HepG2 (cell line): Measurements from ENCODE around the gene AUNIP. TPM values are rescaled to one million over a fixed set of nuclear protein-coding genes. Genes with fewer than 3 reads are reported as not detected.

Source experiments
- ATAC-seq: fragments of 200-7000 bp; cut with Tn5 transposase; 3 replicates; pipeline ENCODE4 v1.9.1; 2020; ENCODE audit warnings: mild to moderate bottlenecking, moderate library complexity
- BruUV-seq: library from RNA; stranded (reverse); fragments of 400-500 nt; replicated peaks from 2 replicates; lab custom pipeline; 2021; lab: Mats Ljungman, UMichigan
- CTCF ChIA-PET: fragments of 300-600 bp; formaldehyde crosslinking; extraction: SDS; loops from one replicate; lab custom pipeline; 2021; ENCODE audit warnings: low total read pairs, inconsistent platforms, low intra/inter-chr PET ratio; lab: Yijun Ruan, JAX
- POLR2A ChIA-PET: fragments of 350-600 bp; sonication (Branson Sonifier 250); formaldehyde crosslinking; loops from one replicate; lab custom pipeline; 2020; ENCODE audit warnings: antibody characterized with exemption, inconsistent platforms; lab: Yijun Ruan, JAX
- DNase-seq: peaks from one replicate; pipeline ENCODE4 v3.0.0-alpha.2; 2015; ENCODE audit warnings: low spot score
- FAIRE-seq: peaks from 3 replicates; lab custom pipeline; 2011; peaks lifted over from hg19 to GRCh38; lab: Jason Lieb, UNC
- H2AFZ ChIP-seq: one replicate; pipeline ENCODE4 v1.6.1; 2011; ENCODE audit warnings: low read length, inconsistent platforms
- H3K27ac ChIP-seq: fragments of 300-600 bp; 3 replicates; pipeline ENCODE4 v1.8.0; 2011; ENCODE audit warnings: mixed run types, mild to moderate bottlenecking, mixed read lengths, low read length, inconsistent platforms; ENCODE audit not compliant: insufficient read depth; ENCODE audit errors: extremely low read length
- H3K27me3 ChIP-seq, 2 experiments: fragments of 200-600 bp in 1 of 2; 2 replicates in 1 of 2; 3 replicates in 1 of 2; pipeline versions ENCODE4 v1.6.0 to v1.8.0; 2011; ENCODE audit warnings: low read length in 2 of 2, mild to moderate bottlenecking in 2 of 2, moderate library complexity in 2 of 2, inconsistent platforms in 1 of 2; ENCODE audit not compliant: insufficient read depth in 2 of 2, control insufficient read depth in 1 of 2
- H3K36me3 ChIP-seq, 2 experiments: fragments of 200-600 bp in 1 of 2; replicated peaks in 1 of 2; 2 replicates in 1 of 2; 3 replicates in 1 of 2; pipeline versions ENCODE4 v1.5.1 to v1.8.0; 2011; ENCODE audit warnings: low read length in 2 of 2, inconsistent platforms in 1 of 2; ENCODE audit not compliant: insufficient read depth in 2 of 2, control insufficient read depth in 1 of 2
- H3K4me1 ChIP-seq: 2 replicates; pipeline ENCODE4 v1.5.1; 2012; ENCODE audit warnings: low read length, inconsistent platforms; ENCODE audit not compliant: insufficient read depth
- H3K4me2 ChIP-seq: 2 replicates; pipeline ENCODE4 v1.6.0; 2011; ENCODE audit warnings: low read depth, low read length, inconsistent platforms
- H3K4me3 ChIP-seq, 3 experiments: fragments of 200-600 bp in 1 of 3; sonication (generic), shearing (Covaris generic) in 1 of 3; replicated peaks in 1 of 3; 2 replicates each; pipeline ENCODE4 v1.5.1; 2011 to 2016; ENCODE audit warnings: low read length in 3 of 3, inconsistent platforms in 2 of 3, low read depth in 2 of 3, mild to moderate bottlenecking in 2 of 3, control low read depth in 1 of 3, mixed read lengths in 1 of 3; ENCODE audit not compliant: insufficient read depth in 1 of 3
- H3K79me2 ChIP-seq: one replicate; pipeline ENCODE4 v1.6.1; 2011; ENCODE audit warnings: low read length, inconsistent platforms; ENCODE audit not compliant: insufficient read depth
- H3K9ac ChIP-seq: 2 replicates; pipeline ENCODE4 v1.6.0; 2011; ENCODE audit warnings: mild to moderate bottlenecking, low read depth, low read length, inconsistent platforms; ENCODE audit not compliant: insufficient read depth
- H3K9me3 ChIP-seq: 2 replicates; pipeline ENCODE4 v1.5.1; 2012; ENCODE audit warnings: mild to moderate bottlenecking, low read length
- H4K20me1 ChIP-seq: 2 replicates; pipeline ENCODE4 v1.6.0; 2011; ENCODE audit warnings: inconsistent platforms, mild to moderate bottlenecking, low read length, moderate library complexity; ENCODE audit not compliant: insufficient read depth
- KLF16 ChIP-seq, 2 experiments: sonication (generic) in 1 of 2; formaldehyde crosslinking in 1 of 2; IDR thresholded peaks; 2 replicates each; pipeline versions ENCODE4 v1.6.1 to v1.8.0; 2016 to 2023; ENCODE audit warnings: missing genetic modification reagents in 2 of 2, missing compliant biosample characterization in 1 of 2
- NR2C2 ChIP-seq: sonication (generic); formaldehyde crosslinking; IDR thresholded peaks from 2 replicates; pipeline ENCODE4 v1.4.0; 2020; ENCODE audit warnings: missing genetic modification reagents, mild to moderate bottlenecking, moderate library complexity, borderline replicate concordance
- RCOR2 ChIP-seq: IDR thresholded peaks from 2 replicates; pipeline ENCODE4 v1.6.1; 2016; ENCODE audit warnings: missing biosample characterization, missing genetic modification reagents
- TSC22D2 ChIP-seq: sonication (generic); formaldehyde crosslinking; IDR thresholded peaks from 2 replicates; pipeline ENCODE4 v1.5.1; 2020; ENCODE audit warnings: missing genetic modification reagents, mild to moderate bottlenecking, borderline replicate concordance
- UBTF ChIP-seq: sonication (generic); formaldehyde crosslinking; IDR thresholded peaks from 2 replicates; pipeline ENCODE4 v1.4.0; 2020; ENCODE audit warnings: mild to moderate bottlenecking, missing genetic modification reagents
- YEATS4 ChIP-seq: sonication (generic); formaldehyde crosslinking; IDR thresholded peaks from 2 replicates; pipeline ENCODE4 v1.4.0; 2020; ENCODE audit warnings: missing genetic modification reagents, borderline replicate concordance
- ZFP36 ChIP-seq: fragments of 150-350 bp; IDR thresholded peaks from 2 replicates; pipeline ENCODE4 v1.6.1; 2018; ENCODE audit warnings: borderline replicate concordance, low read length, low read depth; ENCODE audit not compliant: partially characterized antibody
- ZNF687 ChIP-seq: sonication (generic); formaldehyde crosslinking; IDR thresholded peaks from 2 replicates; pipeline ENCODE4 v1.5.1; 2020; ENCODE audit warnings: mild to moderate bottlenecking, missing genetic modification reagents, moderate library complexity
- ZNF768 ChIP-seq: sonication (generic); formaldehyde crosslinking; IDR thresholded peaks from 2 replicates; pipeline ENCODE4 v1.4.0; 2020; ENCODE audit warnings: missing genetic modification reagents
- WGBS: methylation state at CpG from one replicate; pipeline ENCODE4 v1.1.6; 2017; ENCODE audit warnings: low lambda C conversion rate; 5-methylcytosine and 5-hydroxymethylcytosine counted together
- in situ Hi-C: cut with HindIII; loops from 2 replicates; pipeline ENCODE4 v1.10.0; 2017; ENCODE audit warnings: low pct_unique_long_range_greater_than_20kb; ENCODE audit not compliant: extremely low pct_ligation_motif_present
- intact Hi-C: fragments of 100-400 bp; cut with micrococcal nuclease; formaldehyde crosslinking; loops from one replicate; pipeline ENCODE4 v1.10.0; 2022; ENCODE audit not compliant: unreplicated experiment
- polyA plus RNA-seq, 8 experiments: library from polyadenylated mRNA; depleted of rRNA in 3 of 8; stranded (reverse) in 7 of 8; unstranded in 1 of 8; fragments of >200 nt; fragmentation: Illumina TruSeq in 4 of 8; extraction: Trizol in 4 of 8; gene quantifications; 2 replicates each; pipeline versions ENCODE4 v1.2.1 to v1.2.3, GENCODE V29; 2011 to 2016; ENCODE audit warnings: low read depth in 4 of 8, missing spikeins in 1 of 8, mixed read lengths in 1 of 8; ENCODE audit not compliant: insufficient read depth in 1 of 8
- total RNA-seq, 5 experiments: library from RNA; depleted of rRNA; stranded (reverse); fragments of >200 nt; fragmentation: Illumina TruSeq; extraction: Trizol; gene quantifications; 2 replicates each; pipeline ENCODE4 v1.2.3, GENCODE V29; 2016; ENCODE audit warnings: low read depth in 1 of 5

Gene AUNIP
- total and polyA plus RNA-seq, 2 of the 13 experiments (the other 11 are each of a cell fraction or from before 2014, with no cell fraction given): 3.8 to 12.3 TPM

- ATAC-seq (no peak), FAIRE-seq (no peak), DNase-seq (no peak)
- Histone ChIP-seq H4K20me1 (no peaks in the 10 kb centered on the region), H3K36me3 (no peaks in the 10 kb centered on the region), H3K79me2 (peaks cover 22% of the 10 kb centered on the region), H3K9me3 (no peaks in the 10 kb centered on the region), H2AFZ (no peak overlapping the region), H3K4me2 (peak overlapping the region; percentile 81), H3K4me1 (peaks cover 81% of the 10 kb centered on the region), H3K27me3 (no peaks in the 10 kb centered on the region; a peak in 1 of 5 replicates), H3K9ac (no peak overlapping the region), H3K27ac (peak overlapping the region; percentile 28), H3K4me3 (no peak overlapping the region)
- ChIA-PET CTCF (no interaction called here), POLR2A (interaction anchor here (1.2 kb wide), 1 partner anchor 11 kb away, joined by 4 read pairs; no protein-coding TSS in a partner anchor)
- 0 out of 2 replicates have a peak, but pooled peaks have one; percentile 4 for TF ChIP-seq TSC22D2 (CRISPR knock-in tag)
- no peak for TF ChIP-seq YEATS4
- no peak for TF ChIP-seq KLF16 (CRISPR knock-in tag; IDR thresholded peaks at IDR 0.05)
- no peak for TF ChIP-seq ZNF768
- TF ChIP-seq ZFP36: no peak
- BruUV-seq: no TSS peak
- intact Hi-C loops (no loop called here), in situ Hi-C loops (no loop called here)
- 94% methylated on average over 2 of the region's 2 CpGs for WGBS
Observed at GRCh38 chr1:25872713-25873112, 13.5 kb upstream of the AUNIP start.

GRCh38 chr1:25871704-25872494 is 12.6 kb upstream of the AUNIP start:
- Histone ChIP-seq H3K36me3 (no peaks in the 10 kb centered on the region), H2AFZ (no peak overlapping the region), H3K79me2 (peaks cover 22% of the 10 kb centered on the region), H3K4me1 (peaks cover 89% of the 10 kb centered on the region), H3K4me3 (peak overlapping the region; percentile 5 to 56 (median 31); a peak in 3 of 6 replicates), H3K9ac (peak overlapping the region; percentile 31), H3K27me3 (no peaks in the 10 kb centered on the region; a peak in 1 of 5 replicates), H3K9me3 (no peaks in the 10 kb centered on the region), H3K27ac (peak overlapping the region; percentile 76), H3K4me2 (peak overlapping the region; percentile 81), H4K20me1 (no peaks in the 10 kb centered on the region)
- ATAC-seq (no peak), DNase-seq (no peak), FAIRE-seq (no peak)
- intact Hi-C loops: no loop called here
- CTCF ChIA-PET: no interaction called here
- 50% methylated on average over 9 of the region's 9 CpGs for WGBS
- in situ Hi-C loops: no loop called here
- BruUV-seq: no TSS peak
- POLR2A ChIA-PET: interaction anchor here (1.2 kb wide), 1 partner anchor 11 kb away, joined by 4 read pairs; no protein-coding TSS in a partner anchor
- TF ChIP-seq ZNF768: peak; percentile 100
- peak; percentile 47; the same call in 1 of the 2 replicates for TF ChIP-seq ZNF687
- peak; percentile 25; the same call in 1 of the 2 replicates for TF ChIP-seq UBTF (CRISPR knock-in tag)
- TF ChIP-seq NR2C2 (CRISPR knock-in tag): no peak
- TF ChIP-seq RCOR2 (CRISPR knock-in tag): peak; percentile 40; the same call in 1 of the 2 replicates
